GM23338 (cell line): Measurements from ENCODE around the gene PPP1R3E.

Experiments
- CREB1 ChIP-seq: fragments of 250-450 bp; sonication (Bioruptor Pico); IDR thresholded peaks from 2 replicates; pipeline ENCODE4 v1.5.0; 2020; ENCODE audit warnings: low read depth, mild to moderate bottlenecking, moderate library complexity
- EZH2 ChIP-seq: fragments of 200-600 bp; sonication (generic); IDR thresholded peaks from one replicate; pipeline ENCODE4 v1.8.0; 2017; ENCODE audit warnings: antibody characterized with exemption, mild to moderate bottlenecking, low read depth; ENCODE audit not compliant: unreplicated experiment
- EZH2phosphoT487 ChIP-seq: fragments of 200-600 bp; sonication (generic); IDR thresholded peaks from one replicate; pipeline ENCODE4 v1.8.1; 2018; ENCODE audit warnings: antibody characterized with exemption; ENCODE audit not compliant: unreplicated experiment
- JUNB ChIP-seq: IDR thresholded peaks from one replicate; pipeline ENCODE4 v1.6.1; 2016; ENCODE audit warnings: antibody characterized with exemption; ENCODE audit not compliant: unreplicated experiment
- NANOG ChIP-seq: IDR thresholded peaks from 2 replicates; pipeline ENCODE4 v1.6.1; 2016; ENCODE audit warnings: antibody characterized with exemption, borderline replicate concordance
- POLR2AphosphoS5 ChIP-seq: IDR thresholded peaks from 2 replicates; pipeline ENCODE4 v1.6.1; 2016; ENCODE audit warnings: antibody characterized with exemption, low read depth
- STAT1 ChIP-seq: IDR thresholded peaks from one replicate; pipeline ENCODE4 v1.6.1; 2016; ENCODE audit warnings: antibody characterized with exemption; ENCODE audit not compliant: unreplicated experiment
- ZNF114 ChIP-seq: fragments of 250-450 bp; sonication (Bioruptor Pico); IDR thresholded peaks from 2 replicates; pipeline ENCODE4 v1.5.0; 2020; ENCODE audit warnings: mild to moderate bottlenecking, moderate library complexity
- ZNF331 ChIP-seq: fragments of 250-450 bp; sonication (Bioruptor Pico); IDR thresholded peaks from 2 replicates; pipeline ENCODE4 v1.5.0; 2020; ENCODE audit warnings: low read depth, mild to moderate bottlenecking, moderate library complexity
- TF ChIP-seq, protein P1 (sequence below), 2 experiments: fragments of 200-600 bp in 1 of 2; sonication (generic) in 1 of 2; conservative IDR thresholded peaks; 2 replicates each; pipeline versions ENCODE4 v1.5.1 to v1.6.1; 2016 to 2017; ENCODE audit warnings: antibody characterized with exemption in 2 of 2, low read depth in 2 of 2, mild to moderate bottlenecking in 2 of 2, moderate library complexity in 1 of 2
- TF ChIP-seq, protein P2 (sequence below): IDR thresholded peaks from one replicate; pipeline ENCODE4 v1.6.1; 2018; ENCODE audit warnings: antibody characterized with exemption; ENCODE audit not compliant: unreplicated experiment
- TF ChIP-seq, protein P3 (sequence below): IDR thresholded peaks from 2 replicates; pipeline ENCODE4 v1.6.1; 2016; ENCODE audit warnings: antibody characterized with exemption

DNA sequence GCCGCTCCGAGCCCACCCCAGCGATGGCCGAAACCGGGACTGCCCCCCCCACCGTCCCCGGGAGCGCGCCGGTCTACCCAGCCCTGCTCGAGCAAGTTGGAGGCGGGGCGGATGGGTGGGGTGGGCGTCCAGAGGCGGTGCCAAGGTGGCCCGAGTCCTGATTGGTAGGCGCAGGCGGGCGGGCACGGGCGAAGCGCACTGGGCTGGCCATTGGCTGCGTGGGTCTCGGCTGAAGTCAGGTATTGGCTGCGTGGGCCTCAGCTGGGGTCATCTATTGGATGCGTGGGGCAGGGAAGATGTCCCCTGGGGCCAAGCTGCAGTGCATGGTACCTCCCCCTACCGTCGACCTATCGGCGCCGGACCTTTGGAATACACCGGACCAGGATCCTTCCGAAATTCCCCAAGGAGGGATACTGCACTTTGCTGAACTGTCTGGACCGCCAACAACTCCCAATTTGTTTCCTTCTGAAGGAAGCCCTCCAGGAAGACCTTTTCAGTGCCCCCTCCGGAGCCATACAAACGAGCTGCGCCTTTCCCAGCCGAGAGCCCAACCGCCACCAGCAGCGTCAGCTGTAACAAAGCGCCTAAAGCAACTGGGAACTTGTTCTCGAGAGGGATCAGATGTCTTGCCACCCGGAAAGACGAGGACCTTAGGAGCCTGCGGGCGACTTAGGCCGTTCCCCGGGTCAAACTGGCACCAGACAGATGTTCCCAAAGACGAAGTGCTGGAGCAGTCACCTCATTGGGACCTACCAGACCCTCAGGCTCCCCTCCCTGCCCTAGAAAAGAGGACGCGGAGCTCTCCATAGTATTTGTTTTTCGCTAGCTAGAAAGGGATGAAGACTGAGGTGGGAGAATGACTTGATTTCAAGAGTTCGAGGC is 16.4 kb downstream of the PPP1R3E start, which contains the start of gene HOMEZ:
- TF ChIP-seq, protein P1, sequence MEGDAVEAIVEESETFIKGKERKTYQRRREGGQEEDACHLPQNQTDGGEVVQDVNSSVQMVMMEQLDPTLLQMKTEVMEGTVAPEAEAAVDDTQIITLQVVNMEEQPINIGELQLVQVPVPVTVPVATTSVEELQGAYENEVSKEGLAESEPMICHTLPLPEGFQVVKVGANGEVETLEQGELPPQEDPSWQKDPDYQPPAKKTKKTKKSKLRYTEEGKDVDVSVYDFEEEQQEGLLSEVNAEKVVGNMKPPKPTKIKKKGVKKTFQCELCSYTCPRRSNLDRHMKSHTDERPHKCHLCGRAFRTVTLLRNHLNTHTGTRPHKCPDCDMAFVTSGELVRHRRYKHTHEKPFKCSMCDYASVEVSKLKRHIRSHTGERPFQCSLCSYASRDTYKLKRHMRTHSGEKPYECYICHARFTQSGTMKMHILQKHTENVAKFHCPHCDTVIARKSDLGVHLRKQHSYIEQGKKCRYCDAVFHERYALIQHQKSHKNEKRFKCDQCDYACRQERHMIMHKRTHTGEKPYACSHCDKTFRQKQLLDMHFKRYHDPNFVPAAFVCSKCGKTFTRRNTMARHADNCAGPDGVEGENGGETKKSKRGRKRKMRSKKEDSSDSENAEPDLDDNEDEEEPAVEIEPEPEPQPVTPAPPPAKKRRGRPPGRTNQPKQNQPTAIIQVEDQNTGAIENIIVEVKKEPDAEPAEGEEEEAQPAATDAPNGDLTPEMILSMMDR (conservative IDR thresholded peaks at IDR 0.05; ENCODE audit: low read depth in 2 of 2), result 0 out of 4 replicates have a peak, but pooled peaks of 1 of the 2 experiments have one; percentile 1
- TF ChIP-seq, protein P2, sequence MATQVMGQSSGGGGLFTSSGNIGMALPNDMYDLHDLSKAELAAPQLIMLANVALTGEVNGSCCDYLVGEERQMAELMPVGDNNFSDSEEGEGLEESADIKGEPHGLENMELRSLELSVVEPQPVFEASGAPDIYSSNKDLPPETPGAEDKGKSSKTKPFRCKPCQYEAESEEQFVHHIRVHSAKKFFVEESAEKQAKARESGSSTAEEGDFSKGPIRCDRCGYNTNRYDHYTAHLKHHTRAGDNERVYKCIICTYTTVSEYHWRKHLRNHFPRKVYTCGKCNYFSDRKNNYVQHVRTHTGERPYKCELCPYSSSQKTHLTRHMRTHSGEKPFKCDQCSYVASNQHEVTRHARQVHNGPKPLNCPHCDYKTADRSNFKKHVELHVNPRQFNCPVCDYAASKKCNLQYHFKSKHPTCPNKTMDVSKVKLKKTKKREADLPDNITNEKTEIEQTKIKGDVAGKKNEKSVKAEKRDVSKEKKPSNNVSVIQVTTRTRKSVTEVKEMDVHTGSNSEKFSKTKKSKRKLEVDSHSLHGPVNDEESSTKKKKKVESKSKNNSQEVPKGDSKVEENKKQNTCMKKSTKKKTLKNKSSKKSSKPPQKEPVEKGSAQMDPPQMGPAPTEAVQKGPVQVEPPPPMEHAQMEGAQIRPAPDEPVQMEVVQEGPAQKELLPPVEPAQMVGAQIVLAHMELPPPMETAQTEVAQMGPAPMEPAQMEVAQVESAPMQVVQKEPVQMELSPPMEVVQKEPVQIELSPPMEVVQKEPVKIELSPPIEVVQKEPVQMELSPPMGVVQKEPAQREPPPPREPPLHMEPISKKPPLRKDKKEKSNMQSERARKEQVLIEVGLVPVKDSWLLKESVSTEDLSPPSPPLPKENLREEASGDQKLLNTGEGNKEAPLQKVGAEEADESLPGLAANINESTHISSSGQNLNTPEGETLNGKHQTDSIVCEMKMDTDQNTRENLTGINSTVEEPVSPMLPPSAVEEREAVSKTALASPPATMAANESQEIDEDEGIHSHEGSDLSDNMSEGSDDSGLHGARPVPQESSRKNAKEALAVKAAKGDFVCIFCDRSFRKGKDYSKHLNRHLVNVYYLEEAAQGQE, result no peak
- no peak for TF ChIP-seq EZH2
- peak; percentile 69 for TF ChIP-seq POLR2AphosphoS5
- TF ChIP-seq JUNB, result no peak
- TF ChIP-seq, protein P3, sequence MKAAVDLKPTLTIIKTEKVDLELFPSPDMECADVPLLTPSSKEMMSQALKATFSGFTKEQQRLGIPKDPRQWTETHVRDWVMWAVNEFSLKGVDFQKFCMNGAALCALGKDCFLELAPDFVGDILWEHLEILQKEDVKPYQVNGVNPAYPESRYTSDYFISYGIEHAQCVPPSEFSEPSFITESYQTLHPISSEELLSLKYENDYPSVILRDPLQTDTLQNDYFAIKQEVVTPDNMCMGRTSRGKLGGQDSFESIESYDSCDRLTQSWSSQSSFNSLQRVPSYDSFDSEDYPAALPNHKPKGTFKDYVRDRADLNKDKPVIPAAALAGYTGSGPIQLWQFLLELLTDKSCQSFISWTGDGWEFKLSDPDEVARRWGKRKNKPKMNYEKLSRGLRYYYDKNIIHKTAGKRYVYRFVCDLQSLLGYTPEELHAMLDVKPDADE, result 0 out of 2 replicates have a peak, but pooled peaks have one; percentile 25
- TF ChIP-seq ZNF114 (CRISPR knock-in tag), result no peak
- peak; percentile 68; the same call in 1 of the 2 replicates for TF ChIP-seq CREB1
- TF ChIP-seq EZH2phosphoT487, result no peak
- TF ChIP-seq STAT1, result no peak
- TF ChIP-seq ZNF331 (CRISPR knock-in tag), result no peak
- TF ChIP-seq NANOG, result no peak
